PC-9 (cell line): Measurements from ENCODE around the gene DENND11. TPM values are rescaled to one million over a fixed set of nuclear protein-coding genes. Genes with fewer than 3 reads are reported as not detected.

Source experiments
- BruUV-seq: library from RNA; stranded (reverse); fragments of 400-500 nt; replicated peaks from 2 replicates; lab custom pipeline; 2021; lab: Mats Ljungman, UMichigan
- CTCF ChIA-PET: fragments of 300-600 bp; sonication (Branson Sonifier 250); formaldehyde crosslinking; loops from one replicate; lab custom pipeline; 2022; ENCODE audit warnings: antibody characterized with exemption; lab: Charles Lee
- POLR2A ChIA-PET: fragments of 300-600 bp; sonication (Branson Sonifier 250); formaldehyde crosslinking; loops from one replicate; lab custom pipeline; 2022; ENCODE audit warnings: antibody characterized with exemption; ENCODE audit not compliant: unreplicated experiment; lab: Charles Lee
- DNase-seq, 2 experiments: peaks; one replicate each; pipeline versions ENCODE4 v3.0.0 to v3.0.0-alpha.2; 2015 to 2022; ENCODE audit warnings: mixed read lengths in 1 of 2
- H2AFZ ChIP-seq: fragments of 200-600 bp; sonication (generic); 2 replicates; pipeline ENCODE4 v1.8.1; 2017; ENCODE audit warnings: antibody characterized with exemption
- H3F3A ChIP-seq: fragments of 200-600 bp; sonication (generic); 2 replicates; pipeline ENCODE4 v1.8.1; 2017; ENCODE audit warnings: antibody characterized with exemption, mild to moderate bottlenecking, low read depth; ENCODE audit not compliant: insufficient read depth
- H3K27ac ChIP-seq: fragments of 200-600 bp; sonication (generic); 2 replicates; pipeline ENCODE4 v1.6.1; 2016; ENCODE audit warnings: mixed run types
- H3K27me3 ChIP-seq: fragments of 200-600 bp; sonication (generic); 2 replicates; pipeline ENCODE4 v1.6.1; 2016; ENCODE audit warnings: low read depth, mixed run types; ENCODE audit not compliant: insufficient read depth
- H3K36me3 ChIP-seq: fragments of 200-600 bp; sonication (generic); 2 replicates; pipeline ENCODE4 v1.6.1; 2016; ENCODE audit warnings: low read depth, mixed run types
- H3K4me1 ChIP-seq: fragments of 200-600 bp; sonication (generic); replicated peaks from 2 replicates; pipeline ENCODE4 v1.6.1; 2016; ENCODE audit warnings: mixed run types; ENCODE audit not compliant: insufficient read depth
- H3K4me2 ChIP-seq: fragments of 200-600 bp; sonication (generic); 2 replicates; pipeline ENCODE4 v1.6.1; 2017; ENCODE audit warnings: mixed run types
- H3K4me3 ChIP-seq: fragments of 200-600 bp; sonication (generic); 2 replicates; pipeline ENCODE4 v1.6.1; 2016; ENCODE audit warnings: mixed run types
- H3K79me2 ChIP-seq: fragments of 200-600 bp; sonication (generic); 2 replicates; pipeline ENCODE4 v1.6.1; 2017; ENCODE audit warnings: low read depth, mixed run types
- H3K9me2 ChIP-seq: fragments of 200-600 bp; sonication (generic); 2 replicates; pipeline ENCODE4 v1.8.1; 2017; ENCODE audit warnings: mild to moderate bottlenecking; ENCODE audit not compliant: insufficient read depth
- H3K9me3 ChIP-seq: fragments of 200-600 bp; sonication (generic); 2 replicates; pipeline ENCODE4 v1.8.1; 2016; ENCODE audit warnings: low read depth; ENCODE audit not compliant: insufficient read depth
- H4K20me1 ChIP-seq: fragments of 200-600 bp; sonication (generic); 2 replicates; pipeline ENCODE4 v1.8.1; 2017; ENCODE audit not compliant: insufficient read depth
- CTCF ChIP-seq: fragments of 200-600 bp; sonication (generic); conservative IDR thresholded peaks from 2 replicates; pipeline ENCODE4 v1.6.1; 2017; ENCODE audit warnings: mixed run types, antibody characterized with exemption, mild to moderate bottlenecking, moderate library complexity
- EZH2 ChIP-seq: fragments of 200-600 bp; sonication (generic); IDR thresholded peaks from 2 replicates; pipeline ENCODE4 v1.8.0; 2017; ENCODE audit warnings: antibody characterized with exemption, low read depth
- intact Hi-C: fragments of 100-400 bp; cut with micrococcal nuclease; formaldehyde crosslinking; loops from one replicate; pipeline ENCODE4 v1.10.0; 2022; ENCODE audit not compliant: unreplicated experiment
- total RNA-seq: library from RNA; stranded (reverse); gene quantifications from 2 replicates; pipeline ENCODE4 v1.2.3, GENCODE V29; 2021

The DENND11 gene
- total RNA-seq, 1 experiment from 2014 or later, result 49.4 TPM

GRCh38 chr7:141688043-141688442, 13.9 kb downstream of the DENND11 start:
- Histone ChIP-seq H3K4me2 (no peak overlapping the region), H3K27me3 (no peaks in the 10 kb centered on the region), H4K20me1 (peaks cover 14% of the 10 kb centered on the region), H3K27ac (no peak overlapping the region), H3K4me3 (no peak overlapping the region), H3K9me2 (no peaks in the 10 kb centered on the region), H3K79me2 (peaks cover 12% of the 10 kb centered on the region), H3F3A (no peaks in the 10 kb centered on the region), H2AFZ (no peak overlapping the region), H3K4me1 (no peaks in the 10 kb centered on the region), H3K36me3 (no peaks in the 10 kb centered on the region), H3K9me3 (no peaks in the 10 kb centered on the region)
- TF ChIP-seq EZH2, result no peak
- TF ChIP-seq CTCF, result no peak
- BruUV-seq, result no TSS peak
- CTCF ChIA-PET, result no interaction called here
- no peak for DNase-seq
- POLR2A ChIA-PET, result no interaction called here
- intact Hi-C loops, result no loop called here

- TF ChIP-seq CTCF (no peak), EZH2 (no peak)
- Histone ChIP-seq H2AFZ (no peak overlapping the region), H3K9me3 (no peaks in the 10 kb centered on the region), H3K27me3 (no peaks in the 10 kb centered on the region), H3K36me3 (no peaks in the 10 kb centered on the region), H3K79me2 (peaks cover 6% of the 10 kb centered on the region), H3K4me1 (no peaks in the 10 kb centered on the region), H3K4me2 (no peak overlapping the region), H3F3A (no peaks in the 10 kb centered on the region), H4K20me1 (peaks cover 9% of the 10 kb centered on the region; the same call in 1 of the 2 replicates), H3K4me3 (no peak overlapping the region), H3K27ac (no peak overlapping the region), H3K9me2 (no peaks in the 10 kb centered on the region)
- no peak for DNase-seq
- CTCF ChIA-PET, result no interaction called here
- no TSS peak for BruUV-seq
- intact Hi-C loops, result no loop called here
- POLR2A ChIA-PET, result no interaction called here
Measured at GRCh38 chr7:141686670-141687069, 15.3 kb downstream of the DENND11 start.

- H3K4me3 ChIP-seq, result no peak overlapping the region
- no peaks in the 10 kb centered on the region for H3K9me3 ChIP-seq
- no peaks in the 10 kb centered on the region for H3K4me1 ChIP-seq
- TF ChIP-seq CTCF (no peak), EZH2 (no peak)
- CTCF ChIA-PET, result interaction anchor here (0.6 to 0.8 kb wide), 2 partner anchors 12 to 1083 kb away, joined by 3 to 4 read pairs; no protein-coding TSS in a partner anchor
- peaks cover 6% of the 10 kb centered on the region; the same call in 1 of the 2 replicates for H3K79me2 ChIP-seq
- BruUV-seq, result no TSS peak
- no peak overlapping the region for H3K4me2 ChIP-seq
- intact Hi-C loops, result no loop called here
- H3K36me3 ChIP-seq, result peaks cover 6% of the 10 kb centered on the region; the same call in 1 of the 2 replicates
- no peak overlapping the region for H2AFZ ChIP-seq
- no peaks in the 10 kb centered on the region for H3K27me3 ChIP-seq
- H3K27ac ChIP-seq, result no peak overlapping the region
- no peaks in the 10 kb centered on the region for H3F3A ChIP-seq
- POLR2A ChIA-PET, result no interaction called here
- no peaks in the 10 kb centered on the region for H3K9me2 ChIP-seq
- no peak for DNase-seq
- peaks cover 9% of the 10 kb centered on the region; the same call in 1 of the 2 replicates for H4K20me1 ChIP-seq
Measured at GRCh38 chr7:141686074-141686473, 15.9 kb downstream of the DENND11 start.
